AG04450 (cell line): Measurements from ENCODE around the gene RASSF5. TPM values are rescaled to one million over a fixed set of nuclear protein-coding genes. Genes with fewer than 3 reads are reported as not detected.

ENCODE experiments used
- CTCF ChIA-PET: fragments of 300-600, 350-600 bp; formaldehyde crosslinking; extraction: SDS; loops from one replicate; lab custom pipeline; 2022; ENCODE audit warnings: antibody characterized with exemption, inconsistent platforms; lab: Charles Lee
- POLR2A ChIA-PET: fragments of 350-600 bp; formaldehyde crosslinking; extraction: SDS; loops from one replicate; lab custom pipeline; 2021; ENCODE audit warnings: antibody characterized with exemption, inconsistent platforms; lab: Yijun Ruan, JAX
- DNase-seq: peaks from one replicate; pipeline ENCODE4 v3.0.0-alpha.2; 2011; ENCODE audit warnings: low read depth, low spot score
- H3K27ac ChIP-seq: one replicate; pipeline ENCODE4 v1.5.1; 2012; ENCODE audit warnings: low read depth, low read length, control low read depth
- H3K27me3 ChIP-seq: one replicate; pipeline ENCODE4 v1.6.0; 2012; ENCODE audit warnings: low read length; ENCODE audit not compliant: control insufficient read depth, insufficient read depth
- H3K4me3 ChIP-seq: 2 replicates; pipeline ENCODE4 v1.5.1; 2011; ENCODE audit warnings: mild to moderate bottlenecking, low read depth, low read length, control low read depth
- H3K9me3 ChIP-seq: 2 replicates; pipeline ENCODE4 v1.5.1; 2012; ENCODE audit warnings: low read length; ENCODE audit not compliant: control insufficient read depth, insufficient read depth
- polyA minus RNA-seq: library from RNA; depleted of rRNA, polyadenylated mRNA; stranded (reverse); fragments of >200 nt; gene quantifications from 2 replicates; pipeline ENCODE4 v1.2.3, GENCODE V29; 2011; rRNA and poly(A)+ RNA removed
- polyA plus RNA-seq: library from polyadenylated mRNA; depleted of rRNA; stranded (reverse); fragments of >200 nt; gene quantifications from 2 replicates; pipeline ENCODE4 v1.2.3, GENCODE V29; 2011; rRNA removed
- TF ChIP-seq, protein P1 (sequence below): IDR thresholded peaks from 2 replicates; pipeline ENCODE4 v1.5.1; 2011; ENCODE audit warnings: low read depth, low read length, control low read depth, inconsistent platforms

The RASSF5 gene, protein sequence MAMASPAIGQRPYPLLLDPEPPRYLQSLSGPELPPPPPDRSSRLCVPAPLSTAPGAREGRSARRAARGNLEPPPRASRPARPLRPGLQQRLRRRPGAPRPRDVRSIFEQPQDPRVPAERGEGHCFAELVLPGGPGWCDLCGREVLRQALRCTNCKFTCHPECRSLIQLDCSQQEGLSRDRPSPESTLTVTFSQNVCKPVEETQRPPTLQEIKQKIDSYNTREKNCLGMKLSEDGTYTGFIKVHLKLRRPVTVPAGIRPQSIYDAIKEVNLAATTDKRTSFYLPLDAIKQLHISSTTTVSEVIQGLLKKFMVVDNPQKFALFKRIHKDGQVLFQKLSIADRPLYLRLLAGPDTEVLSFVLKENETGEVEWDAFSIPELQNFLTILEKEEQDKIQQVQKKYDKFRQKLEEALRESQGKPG
- polyA plus RNA-seq, result 2.3 and 2.4 TPM in 2 replicates
- polyA minus RNA-seq, result 3.2 and 4.4 TPM in 2 replicates

DNA sequence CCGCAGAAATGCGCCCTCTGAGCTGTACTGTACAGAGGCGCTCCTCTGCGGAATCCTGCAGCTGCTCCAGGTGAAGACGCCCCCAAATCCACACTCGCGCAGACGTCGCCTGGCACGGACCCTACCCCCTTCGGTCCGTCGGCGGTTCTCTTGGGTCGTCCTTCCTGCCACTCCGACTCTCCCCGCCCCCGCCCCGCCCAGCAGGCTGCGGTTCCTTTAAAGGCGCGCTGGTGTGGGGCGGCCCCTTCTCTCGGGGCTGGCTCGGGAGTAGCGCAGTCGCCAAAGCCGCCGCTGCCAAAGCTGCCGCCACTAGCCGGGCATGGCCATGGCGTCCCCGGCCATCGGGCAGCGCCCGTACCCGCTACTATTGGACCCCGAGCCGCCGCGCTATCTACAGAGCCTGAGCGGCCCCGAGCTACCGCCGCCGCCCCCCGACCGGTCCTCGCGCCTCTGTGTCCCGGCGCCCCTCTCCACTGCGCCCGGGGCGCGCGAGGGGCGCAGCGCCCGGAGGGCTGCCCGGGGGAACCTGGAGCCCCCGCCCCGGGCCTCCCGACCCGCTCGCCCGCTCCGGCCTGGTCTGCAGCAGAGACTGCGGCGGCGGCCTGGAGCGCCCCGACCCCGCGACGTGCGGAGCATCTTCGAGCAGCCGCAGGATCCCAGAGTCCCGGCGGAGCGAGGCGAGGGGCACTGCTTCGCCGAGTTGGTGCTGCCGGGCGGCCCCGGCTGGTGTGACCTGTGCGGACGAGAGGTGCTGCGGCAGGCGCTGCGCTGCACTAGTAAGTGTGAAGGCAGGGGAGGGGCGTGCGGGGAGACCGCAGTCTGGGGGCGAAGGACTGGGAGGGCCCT is at the start of gene RASSF5:
TSS of gene RASSF5 (plus strand) at position 248 of the 846 bp plus-strand sequence. CDS start at position 320, 72 bp downstream.
- POLR2A ChIA-PET, result interaction anchor here (1.2 to 1.3 kb wide), 2 partner anchors 17 to 105 kb away, joined by 3 to 10 read pairs; partner anchors contain the start of gene EIF2D
- CTCF ChIA-PET, result interaction anchor here (0.8 to 3.9 kb wide), 7 partner anchors 11 to 123 kb away, joined by 3 to 24 read pairs (median 5); partner anchors contain the start of gene EIF2D

GRCh38 chr1:206459703-206460102 is 47.6 kb upstream of the RASSF5 start:
- Histone ChIP-seq H3K9me3 (no peaks in the 10 kb centered on the region), H3K4me3 (no peak overlapping the region), H3K27me3 (no peaks in the 10 kb centered on the region), H3K27ac (no peak overlapping the region)
- ChIA-PET CTCF (interaction anchor here (0.6 to 1.7 kb wide), 3 partner anchors 11 to 1316 kb away, joined by 3 to 11 read pairs (median 6); partner anchors contain the start of gene IKBKE), POLR2A (no interaction called here)
- DNase-seq, result no peak
- TF ChIP-seq, protein P1, sequence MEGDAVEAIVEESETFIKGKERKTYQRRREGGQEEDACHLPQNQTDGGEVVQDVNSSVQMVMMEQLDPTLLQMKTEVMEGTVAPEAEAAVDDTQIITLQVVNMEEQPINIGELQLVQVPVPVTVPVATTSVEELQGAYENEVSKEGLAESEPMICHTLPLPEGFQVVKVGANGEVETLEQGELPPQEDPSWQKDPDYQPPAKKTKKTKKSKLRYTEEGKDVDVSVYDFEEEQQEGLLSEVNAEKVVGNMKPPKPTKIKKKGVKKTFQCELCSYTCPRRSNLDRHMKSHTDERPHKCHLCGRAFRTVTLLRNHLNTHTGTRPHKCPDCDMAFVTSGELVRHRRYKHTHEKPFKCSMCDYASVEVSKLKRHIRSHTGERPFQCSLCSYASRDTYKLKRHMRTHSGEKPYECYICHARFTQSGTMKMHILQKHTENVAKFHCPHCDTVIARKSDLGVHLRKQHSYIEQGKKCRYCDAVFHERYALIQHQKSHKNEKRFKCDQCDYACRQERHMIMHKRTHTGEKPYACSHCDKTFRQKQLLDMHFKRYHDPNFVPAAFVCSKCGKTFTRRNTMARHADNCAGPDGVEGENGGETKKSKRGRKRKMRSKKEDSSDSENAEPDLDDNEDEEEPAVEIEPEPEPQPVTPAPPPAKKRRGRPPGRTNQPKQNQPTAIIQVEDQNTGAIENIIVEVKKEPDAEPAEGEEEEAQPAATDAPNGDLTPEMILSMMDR, result no peak

More for the DNA sequence above, at the start of gene RASSF5:
- Histone ChIP-seq H3K27me3 (peaks cover 8% of the 10 kb centered on the region), H3K4me3 (peak within 1 kb of the TSS; percentile 60), H3K9me3 (no peaks in the 10 kb centered on the region; the same call in 1 of the 2 replicates), H3K27ac (no peak within 1 kb of the TSS)
- DNase-seq, result no peak
- TF ChIP-seq, protein P1, result no peak

DNA sequence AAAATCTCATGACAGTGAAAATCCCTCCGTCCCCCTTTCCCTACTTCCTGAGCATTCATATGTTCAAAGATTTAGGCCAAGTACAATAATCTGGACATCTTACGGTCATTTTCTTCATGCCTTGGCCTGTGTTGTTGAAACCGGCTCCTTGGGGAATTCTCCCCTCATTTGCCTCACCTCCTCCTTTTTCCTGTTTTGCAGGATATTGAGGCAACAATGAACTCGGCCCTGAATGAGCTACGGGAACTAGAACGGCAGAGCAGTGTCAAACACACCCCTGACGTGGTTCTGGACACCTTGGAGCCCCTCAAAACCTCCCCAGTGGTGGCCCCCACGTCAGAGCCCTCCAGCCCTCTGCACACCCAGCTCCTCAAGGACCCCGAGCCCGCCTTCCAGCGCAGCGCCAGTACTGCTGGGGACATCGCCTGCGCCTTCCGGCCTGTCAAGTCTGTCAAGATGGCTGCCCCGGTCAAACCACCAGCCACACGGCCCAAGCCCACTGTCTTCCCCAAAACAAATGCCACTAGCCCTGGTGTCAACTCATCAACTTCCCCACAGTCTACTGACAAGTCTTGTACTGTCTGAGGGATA is 46.4 kb upstream of the RASSF5 start:
- Histone ChIP-seq H3K27ac (no peak overlapping the region), H3K27me3 (no peaks in the 10 kb centered on the region), H3K9me3 (no peaks in the 10 kb centered on the region), H3K4me3 (no peak overlapping the region)
- TF ChIP-seq, protein P1, result no peak
- POLR2A ChIA-PET, result no interaction called here
- no peak for DNase-seq
- CTCF ChIA-PET, result interaction anchor here (1.4 to 3.4 kb wide), 6 partner anchors 8 to 43 kb away, joined by 4 to 34 read pairs (median 21); partner anchors contain the start of gene IKBKE

DNA sequence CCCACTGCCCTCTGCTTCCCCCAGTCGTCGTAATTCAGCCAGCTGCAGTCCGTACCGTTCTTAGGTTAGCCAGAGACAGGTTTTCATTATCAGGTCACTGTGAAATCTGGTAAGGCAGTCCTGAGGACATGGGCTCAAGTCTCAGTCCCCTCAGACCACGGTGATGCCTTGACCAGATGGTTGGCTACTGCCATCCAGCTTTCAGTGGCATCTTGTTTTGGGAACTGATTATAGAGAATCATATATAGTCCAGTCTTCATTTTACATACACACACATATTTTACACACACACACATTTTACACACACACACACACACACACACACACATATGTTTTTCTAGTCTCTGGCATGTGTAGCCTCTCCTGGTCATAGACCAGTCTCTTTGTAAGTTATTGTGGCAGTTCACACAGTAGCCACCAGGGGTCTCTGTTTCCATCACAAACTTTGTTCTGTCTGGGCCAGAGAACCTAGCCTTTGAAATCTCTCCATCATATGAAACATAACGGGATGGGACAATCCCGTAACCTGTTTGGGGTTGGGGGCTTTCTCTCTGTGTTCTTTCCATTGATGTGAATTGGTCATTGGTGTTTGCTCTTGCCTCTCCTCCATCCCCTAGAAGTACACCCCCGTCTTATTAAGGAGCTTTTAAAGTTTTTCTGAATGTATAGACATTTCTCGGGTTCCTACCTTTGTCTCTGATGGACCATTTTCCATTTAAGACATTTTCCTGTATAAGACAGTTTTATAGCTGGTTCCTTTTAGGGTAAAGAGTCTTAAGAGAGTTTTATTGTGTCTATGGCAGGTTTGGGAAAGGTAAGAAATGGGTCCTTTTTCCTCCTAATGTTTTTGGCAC is 45.5 kb upstream of the RASSF5 start:
- no peak overlapping the region for H3K4me3 ChIP-seq
- H3K27ac ChIP-seq, result no peak overlapping the region
- POLR2A ChIA-PET, result no interaction called here
- no peaks in the 10 kb centered on the region for H3K27me3 ChIP-seq
- CTCF ChIA-PET, result interaction anchor here (0.7 to 3.4 kb wide), 19 partner anchors 9 to 1038 kb away, joined by 3 to 34 read pairs (median 4); partner anchors contain the start of genes EIF2D and IKBKE
- no peaks in the 10 kb centered on the region for H3K9me3 ChIP-seq
- TF ChIP-seq, protein P1, result peak; percentile 84
- peak; percentile 41 for DNase-seq
